GM21737 (cell line): ENCODE measurements around the gene CDH13.

Experiments used
- ATAC-seq: cut with Tn5 transposase; IDR thresholded peaks from one replicate; pipeline ENCODE4 v1.9.1; 2021; ENCODE audit warnings: mild to moderate bottlenecking, moderate library complexity; ENCODE audit not compliant: unreplicated experiment

The CDH13 gene

DNA sequence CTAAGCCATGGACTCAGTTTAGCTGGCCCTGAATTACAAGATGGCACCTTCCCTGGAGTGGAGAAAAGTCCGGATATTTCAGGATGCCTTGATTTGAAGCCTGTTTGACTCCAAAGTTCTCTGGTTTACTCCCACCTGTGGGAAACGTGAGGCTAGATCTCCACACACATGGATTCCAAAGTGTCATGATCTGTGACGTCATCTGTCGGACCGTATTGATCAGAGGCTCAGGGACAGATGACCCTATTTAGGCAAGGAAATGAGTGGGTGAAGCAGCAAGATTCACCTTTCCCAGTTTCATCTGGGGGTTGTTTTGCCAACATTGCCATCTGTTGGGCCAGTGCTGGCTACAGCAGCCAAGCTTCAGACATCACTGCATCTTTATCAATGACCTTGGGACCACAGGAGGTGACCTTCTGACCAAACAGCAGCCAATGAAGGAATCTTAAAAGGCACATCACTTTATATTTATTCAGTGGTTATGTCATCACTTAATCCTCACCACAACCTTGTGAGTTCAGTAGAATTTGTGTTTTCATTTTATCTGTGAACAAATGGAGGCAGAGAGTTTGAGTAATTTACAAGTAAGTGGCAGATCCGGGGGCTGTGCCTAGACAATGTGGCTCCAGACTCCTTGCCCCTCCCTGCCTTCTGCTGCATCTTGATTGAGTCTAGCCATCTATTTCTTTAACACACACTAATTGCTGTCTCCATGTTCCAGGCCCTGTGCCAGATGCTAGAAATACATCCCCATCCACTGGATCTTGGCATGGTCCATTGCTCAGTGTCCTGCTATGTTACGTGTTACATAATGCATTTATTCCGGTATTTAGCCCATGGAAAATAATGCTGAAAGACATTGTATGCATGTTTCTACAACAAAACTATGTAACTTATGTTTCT, 1.5 kb upstream of the CDH13 start:
- no peak for ATAC-seq

DNA sequence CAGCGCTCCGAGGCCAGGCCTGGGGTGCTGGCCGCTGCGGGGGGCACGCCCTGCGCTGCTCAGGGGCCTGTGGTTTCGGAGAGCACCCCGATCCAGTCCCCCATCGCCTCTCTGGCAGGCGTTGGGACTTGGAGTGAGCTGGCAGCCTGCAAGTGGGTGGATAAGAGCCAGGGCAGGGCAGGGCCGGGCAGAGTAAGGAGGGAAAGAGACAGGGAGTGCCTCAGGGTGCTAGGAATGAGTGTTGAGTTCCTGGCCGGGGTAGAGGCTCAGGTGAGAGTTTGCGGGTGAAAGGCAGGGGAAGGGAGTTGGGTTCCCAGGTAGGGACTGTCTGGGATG, 1.3 kb downstream of the CDH13 start:
- no peak for ATAC-seq

DNA sequence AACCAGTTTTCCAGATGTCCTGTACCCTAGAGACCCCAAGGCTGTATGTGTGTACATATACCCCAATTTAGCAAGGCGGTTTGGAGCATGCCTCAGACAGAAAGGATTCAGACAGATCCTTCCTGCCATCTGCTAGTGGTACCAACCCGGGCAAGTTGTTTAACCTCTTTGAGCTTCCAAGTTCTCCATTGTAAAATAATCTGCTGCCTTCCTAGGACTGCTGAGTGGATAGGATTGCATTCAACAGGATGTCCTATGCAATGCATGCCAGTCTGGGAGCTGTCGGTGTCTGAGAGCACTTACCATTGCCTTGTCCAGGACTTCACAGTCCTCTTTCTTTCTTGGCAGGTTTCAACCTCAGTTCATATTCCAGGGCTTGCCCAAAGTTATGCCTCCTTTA, 1.9 kb downstream of the CDH13 start:
- no peak for ATAC-seq

DNA sequence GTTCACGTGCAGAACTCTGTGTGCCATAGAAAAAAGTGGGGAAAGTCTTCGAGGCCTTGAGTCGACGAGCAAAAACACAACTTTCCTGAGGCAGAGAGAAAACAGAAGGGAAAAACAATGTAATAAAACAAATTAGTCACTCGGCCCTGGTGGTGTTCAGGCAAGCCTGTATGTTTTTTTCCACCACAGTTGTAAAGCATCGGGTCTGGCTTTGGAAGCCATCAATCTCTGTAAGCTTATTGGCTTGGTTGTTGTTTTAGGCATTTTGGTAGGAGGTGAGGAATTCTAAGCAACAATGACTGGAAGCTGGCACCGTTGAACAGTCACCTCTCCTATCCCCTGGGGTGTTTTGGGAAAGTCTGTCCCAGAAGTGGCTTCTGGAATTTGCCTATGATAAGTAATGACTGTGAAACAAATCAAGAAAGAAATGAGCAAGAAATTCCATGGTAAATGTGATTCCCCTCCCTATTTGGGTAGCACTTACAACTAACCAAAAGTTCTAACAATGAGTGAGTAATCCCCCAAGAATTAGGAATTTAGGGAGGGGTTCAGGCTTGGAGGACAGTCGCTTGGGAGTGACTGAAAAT, 2.8 kb downstream of the CDH13 start:
- no peak for ATAC-seq

DNA sequence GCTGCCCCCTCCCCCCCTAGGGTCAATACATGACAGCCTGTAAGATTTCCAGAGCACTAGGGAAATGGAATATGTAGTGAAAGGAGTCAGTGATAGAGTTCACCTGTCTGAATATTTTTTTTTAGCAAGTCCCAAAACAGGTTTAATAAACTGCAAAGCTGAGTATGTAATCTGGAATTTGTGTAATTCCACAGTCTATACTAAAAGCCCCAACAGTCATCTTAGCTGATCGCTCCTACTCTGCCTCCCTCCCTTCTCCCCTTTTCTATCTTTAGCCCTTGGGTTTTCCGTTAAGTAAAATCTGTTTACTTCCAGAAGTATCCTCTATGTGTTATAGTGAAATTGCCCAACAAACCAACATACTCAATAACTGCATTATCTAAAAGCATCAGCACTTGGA, 3.5 kb downstream of the CDH13 start:
- no peak for ATAC-seq

DNA sequence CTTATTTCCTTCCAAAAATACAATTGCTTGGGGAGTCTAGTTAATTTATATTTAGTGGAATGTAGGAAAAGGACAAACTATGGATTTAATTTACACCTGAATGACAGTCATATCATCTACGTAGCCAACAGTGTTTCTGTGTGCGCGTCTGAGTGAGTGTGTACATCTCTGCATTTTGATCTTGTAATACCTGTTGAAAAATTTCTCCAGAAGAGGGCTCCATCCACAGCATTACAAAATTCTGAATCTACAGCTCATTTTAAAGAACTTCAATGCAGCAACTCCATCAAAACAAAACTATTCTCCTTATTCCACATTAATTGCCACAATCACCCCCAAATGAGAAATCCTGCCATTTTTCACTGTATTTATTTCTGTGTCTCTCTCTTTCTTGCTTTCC, 3.9 kb downstream of the CDH13 start:
- ATAC-seq, result no peak

DNA sequence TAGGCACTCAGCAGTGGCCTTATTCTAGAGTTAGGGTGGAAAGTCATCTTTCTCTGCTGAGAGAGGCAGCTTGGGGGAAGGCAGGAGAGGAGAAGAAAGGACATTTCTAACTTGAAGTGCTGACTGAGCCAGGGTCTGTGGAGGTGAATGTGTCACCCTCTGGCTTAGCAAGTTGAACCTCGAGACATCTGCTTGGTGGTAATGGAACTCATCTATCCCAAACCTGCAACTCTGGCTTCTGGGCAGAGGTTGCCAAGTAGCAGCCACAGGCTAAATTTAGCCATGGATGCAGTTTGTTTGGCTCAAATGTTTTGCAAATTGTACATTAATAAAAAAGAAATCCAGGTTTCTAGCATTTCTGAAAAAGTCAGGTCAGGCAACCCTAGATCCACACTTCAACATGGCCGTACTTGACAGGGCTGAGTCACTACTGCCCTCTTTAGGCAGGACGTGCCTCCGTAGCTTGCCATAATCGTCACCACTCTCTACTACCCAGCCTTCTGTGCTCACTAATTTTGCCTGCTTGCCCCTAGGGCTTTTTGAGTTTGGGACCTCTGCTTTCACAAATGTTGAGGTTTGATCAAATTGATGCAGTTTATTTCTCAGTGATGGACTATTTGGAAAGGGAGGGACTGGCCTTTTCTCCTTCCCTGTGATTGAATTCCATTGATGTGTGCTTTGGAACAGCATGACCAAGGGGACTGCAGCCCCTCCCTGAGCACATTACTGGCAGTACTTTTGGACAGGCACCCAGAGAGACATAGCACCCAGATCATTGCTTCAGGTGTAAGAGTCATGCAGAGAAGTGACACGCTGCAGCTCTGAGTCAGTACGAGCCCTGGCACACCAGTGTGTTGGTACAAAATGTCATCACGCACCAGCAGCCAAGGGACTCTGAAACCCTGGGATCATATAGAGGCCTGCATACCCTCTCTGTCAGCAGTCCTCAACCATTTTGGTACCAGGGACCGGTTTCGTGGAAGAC, 5.2 kb downstream of the CDH13 start:
- ATAC-seq, result no peak

DNA sequence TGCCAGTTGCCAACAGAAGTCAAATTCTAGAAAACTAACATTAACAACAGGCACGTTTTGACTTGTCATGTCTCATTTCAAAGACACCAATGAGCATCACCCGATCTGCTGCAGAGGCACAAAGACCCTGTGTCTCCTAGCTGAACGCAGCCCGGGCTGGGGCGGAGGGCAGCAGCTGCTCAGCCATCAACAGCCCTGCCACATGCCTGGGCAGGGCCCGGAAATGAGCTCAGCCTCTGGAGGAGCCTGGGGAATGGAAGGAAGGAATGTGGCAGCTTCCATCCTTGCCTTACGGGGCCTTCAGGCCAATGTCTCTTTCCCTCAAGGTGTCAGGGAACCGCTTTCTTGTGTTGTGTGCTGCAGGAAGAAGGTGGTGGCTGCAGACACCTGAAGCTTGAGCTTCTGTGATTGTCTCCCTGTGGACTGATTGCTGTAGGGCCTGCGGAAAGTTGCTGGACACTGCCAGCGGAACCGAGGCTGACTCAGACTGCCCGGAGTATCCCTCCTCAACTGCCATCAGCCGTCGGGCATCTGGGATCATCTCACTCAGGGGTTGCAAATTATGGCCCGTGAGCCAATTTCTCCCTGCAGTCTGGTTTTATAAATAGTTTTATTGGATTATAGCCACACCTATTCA, 7.3 kb downstream of the CDH13 start:
- ATAC-seq, result no peak

DNA sequence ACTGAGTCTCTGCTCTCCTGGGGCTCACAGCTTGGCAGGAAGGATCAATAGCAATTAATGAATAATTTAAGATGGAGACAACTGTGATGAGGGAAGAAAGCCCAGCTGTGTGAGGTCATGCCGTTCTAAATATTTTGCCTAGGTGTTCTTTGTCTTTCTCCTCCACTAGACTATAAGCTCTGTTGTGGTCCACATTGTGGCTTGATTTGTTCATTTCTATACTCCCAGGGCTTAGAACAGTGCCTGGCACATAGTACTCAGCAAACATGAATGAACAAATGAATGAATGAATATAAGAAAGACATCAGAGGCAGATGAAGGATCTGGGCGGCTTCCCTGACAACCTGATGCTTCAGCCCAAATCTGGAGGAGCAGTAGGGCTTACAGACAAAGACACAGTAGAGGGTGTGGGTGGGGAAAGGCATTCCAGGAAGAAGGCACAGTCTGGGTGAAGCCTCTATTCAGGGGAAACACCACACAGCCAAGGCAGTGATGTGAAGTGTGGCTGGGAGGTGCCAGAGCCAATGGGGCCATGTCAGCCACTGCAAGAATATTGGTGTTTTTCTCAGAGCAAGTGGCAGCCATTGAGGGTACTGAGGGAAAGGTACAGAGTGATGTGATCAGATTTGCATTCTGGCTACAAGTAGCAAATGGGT, 8.3 kb downstream of the CDH13 start:
- ATAC-seq, result no peak

DNA sequence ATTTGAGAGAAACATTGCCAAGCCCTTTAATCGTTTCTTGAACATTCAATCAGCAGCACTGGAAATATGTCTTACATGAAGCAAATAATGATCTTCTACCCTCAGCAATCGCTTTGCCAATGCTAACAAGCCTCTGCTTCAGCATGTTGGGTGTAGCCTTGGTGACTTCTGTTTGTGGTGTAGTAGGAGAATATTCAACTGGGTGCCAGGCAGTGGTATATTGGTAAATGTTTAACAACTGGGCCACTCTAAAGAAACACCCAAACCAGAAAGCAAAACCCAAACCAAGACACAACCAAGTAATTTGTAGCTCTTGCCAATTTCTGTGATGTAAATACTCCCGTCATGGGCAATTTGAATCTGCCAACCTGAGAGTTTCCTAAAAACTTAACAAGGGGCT, 9.7 kb downstream of the CDH13 start:
- ATAC-seq, result no peak

DNA sequence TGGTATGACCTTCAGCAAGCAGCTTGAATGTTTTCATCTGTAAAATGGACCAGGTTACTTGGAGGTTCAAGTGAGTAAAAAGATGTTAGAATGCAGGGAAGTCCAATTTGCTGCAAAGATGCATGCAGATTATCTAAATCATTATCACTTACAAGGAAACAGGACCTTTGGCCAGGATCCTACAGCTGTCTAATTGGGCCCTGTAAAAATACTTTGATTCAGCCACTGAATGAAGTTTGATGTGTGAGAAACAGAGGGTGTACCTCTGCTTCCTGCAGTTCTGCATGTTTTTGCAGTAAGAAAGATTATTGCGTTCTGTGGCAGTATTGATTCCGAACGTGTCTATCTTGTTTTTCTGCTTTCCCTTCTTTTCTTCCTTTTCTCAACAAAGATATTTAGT, 10.2 kb downstream of the CDH13 start:
- ATAC-seq, result no peak

DNA sequence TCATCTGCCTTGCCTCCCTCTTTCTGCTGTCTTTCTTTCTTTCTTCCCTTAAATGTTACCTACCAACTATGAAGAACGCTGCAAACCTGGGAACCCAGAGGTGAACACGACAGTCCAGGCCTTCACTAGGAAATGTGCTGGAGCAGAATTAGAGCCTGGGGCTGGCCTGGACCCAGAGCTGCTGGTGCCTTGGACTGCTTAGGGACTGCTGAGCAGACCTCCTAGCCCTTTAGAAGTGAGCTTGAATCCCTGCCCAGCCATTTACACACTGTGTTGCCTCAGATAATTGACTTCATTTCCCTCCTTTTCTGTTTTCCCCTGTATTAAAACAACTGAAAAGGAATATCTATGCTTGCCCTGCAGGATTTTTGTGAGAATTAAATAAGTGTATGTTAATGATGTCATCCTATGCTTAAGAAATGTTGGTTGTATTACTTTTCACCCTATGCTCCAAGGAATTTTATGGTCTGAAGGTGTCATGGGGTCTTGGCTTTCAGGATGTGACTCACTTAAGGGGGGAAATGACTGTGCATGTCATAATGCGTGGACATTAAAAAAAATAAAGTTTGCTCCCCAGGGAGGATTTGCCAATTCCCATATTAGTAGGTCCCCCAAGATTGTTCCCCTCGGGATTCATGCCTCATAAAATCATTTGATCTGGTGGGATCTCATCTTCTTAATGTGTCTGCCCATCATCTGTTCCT, 11.5 kb downstream of the CDH13 start:
- no peak for ATAC-seq

DNA sequence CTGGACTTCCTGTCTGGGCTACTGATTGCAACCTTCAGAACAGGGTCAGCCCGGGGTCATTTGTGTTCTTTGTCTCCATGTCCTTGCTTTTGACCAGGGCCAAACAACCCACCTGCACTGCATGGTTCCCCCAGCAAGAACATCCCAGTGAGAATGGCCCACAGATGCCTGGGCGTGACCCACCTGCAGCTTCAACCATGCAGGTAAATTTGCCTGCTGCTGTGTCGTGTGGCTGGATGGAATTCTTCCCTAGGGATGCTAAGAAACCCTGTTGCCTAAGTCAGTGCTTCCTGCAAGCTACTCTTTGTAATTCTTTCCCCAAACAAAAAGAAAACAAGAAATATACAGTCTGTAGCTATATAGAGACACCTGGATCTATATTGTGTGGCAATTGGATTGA, 12.5 kb downstream of the CDH13 start:
- ATAC-seq, result no peak

DNA sequence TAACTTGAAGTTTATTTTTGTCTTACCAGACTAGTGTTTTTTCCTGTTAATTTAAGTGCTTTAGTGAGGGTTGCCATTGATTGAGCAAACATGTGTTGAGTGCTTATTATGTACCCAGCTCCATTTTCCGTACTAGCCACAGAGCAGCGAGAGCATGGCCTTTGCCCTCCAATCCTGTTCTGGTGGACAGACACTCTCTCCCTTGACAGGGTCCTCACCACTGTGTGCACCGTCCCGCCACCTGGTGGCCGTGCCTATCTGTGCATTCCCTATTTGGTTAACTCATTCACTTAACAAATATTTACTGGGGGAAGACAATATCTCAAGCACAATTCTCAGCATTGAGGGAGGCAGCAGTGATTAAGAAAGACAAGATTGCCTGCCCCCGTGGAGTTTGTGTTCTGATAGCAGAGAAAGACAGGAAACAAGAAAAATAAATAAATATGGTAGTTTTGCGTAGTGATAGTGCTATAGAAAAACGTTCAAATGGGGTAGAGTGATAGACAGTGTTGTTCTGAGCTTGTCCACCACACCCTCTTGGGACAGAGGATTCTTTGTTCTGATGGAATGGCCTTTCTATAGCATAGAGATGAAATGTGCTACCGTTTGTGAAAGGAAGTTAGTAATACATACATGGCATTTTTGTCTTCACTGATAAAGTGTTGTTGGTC, 13.0 kb downstream of the CDH13 start:
- ATAC-seq, result no peak

DNA sequence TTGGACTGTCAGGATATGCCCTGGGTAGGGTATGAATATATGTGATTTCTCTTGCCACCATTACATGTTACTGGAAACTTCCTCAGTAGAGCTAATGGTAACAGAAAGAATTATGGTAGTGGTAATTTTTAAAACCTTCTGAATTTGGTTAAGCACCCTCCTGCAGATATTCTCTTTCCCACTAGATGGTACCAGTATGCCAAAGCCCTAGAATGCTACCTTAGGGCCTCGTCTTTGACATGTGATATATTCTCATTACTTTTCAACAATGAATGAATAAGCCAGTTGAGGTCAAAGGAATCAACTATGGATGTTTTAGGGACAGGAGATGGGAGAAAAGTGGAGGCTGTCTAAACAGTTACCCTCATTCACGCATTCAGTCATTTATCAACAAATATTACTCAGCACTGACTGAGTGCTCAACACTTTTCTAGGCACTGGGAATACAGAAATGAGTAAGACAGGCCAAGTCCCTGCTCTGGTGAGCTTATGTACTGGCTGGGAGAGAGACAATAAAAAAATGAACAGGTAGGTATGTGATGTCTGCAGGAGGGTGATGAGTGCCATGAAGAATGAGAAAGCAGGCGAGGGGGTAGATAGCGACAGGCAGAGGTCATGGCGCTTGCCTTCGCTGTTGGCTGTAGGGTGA, 14.7 kb downstream of the CDH13 start:
- ATAC-seq, result no peak

DNA sequence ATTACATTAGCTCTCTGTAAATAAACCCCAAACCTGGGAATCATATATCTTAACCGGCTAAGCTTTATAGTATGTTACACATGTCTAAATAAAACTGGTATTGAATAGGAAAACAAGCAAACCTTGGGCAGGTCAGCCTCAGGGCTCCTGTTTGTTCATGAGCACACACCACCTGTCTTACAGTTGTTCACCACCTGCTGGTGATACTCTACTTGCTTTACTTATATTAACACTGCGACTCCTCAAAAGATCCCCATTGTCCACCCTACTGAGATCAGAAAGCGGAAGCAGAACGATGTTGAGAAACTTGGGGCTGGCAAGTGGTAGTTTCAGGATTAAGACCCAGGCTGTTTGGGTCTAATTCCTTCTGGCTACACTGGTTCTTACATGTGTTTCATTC, 16.4 kb downstream of the CDH13 start:
- no peak for ATAC-seq

DNA sequence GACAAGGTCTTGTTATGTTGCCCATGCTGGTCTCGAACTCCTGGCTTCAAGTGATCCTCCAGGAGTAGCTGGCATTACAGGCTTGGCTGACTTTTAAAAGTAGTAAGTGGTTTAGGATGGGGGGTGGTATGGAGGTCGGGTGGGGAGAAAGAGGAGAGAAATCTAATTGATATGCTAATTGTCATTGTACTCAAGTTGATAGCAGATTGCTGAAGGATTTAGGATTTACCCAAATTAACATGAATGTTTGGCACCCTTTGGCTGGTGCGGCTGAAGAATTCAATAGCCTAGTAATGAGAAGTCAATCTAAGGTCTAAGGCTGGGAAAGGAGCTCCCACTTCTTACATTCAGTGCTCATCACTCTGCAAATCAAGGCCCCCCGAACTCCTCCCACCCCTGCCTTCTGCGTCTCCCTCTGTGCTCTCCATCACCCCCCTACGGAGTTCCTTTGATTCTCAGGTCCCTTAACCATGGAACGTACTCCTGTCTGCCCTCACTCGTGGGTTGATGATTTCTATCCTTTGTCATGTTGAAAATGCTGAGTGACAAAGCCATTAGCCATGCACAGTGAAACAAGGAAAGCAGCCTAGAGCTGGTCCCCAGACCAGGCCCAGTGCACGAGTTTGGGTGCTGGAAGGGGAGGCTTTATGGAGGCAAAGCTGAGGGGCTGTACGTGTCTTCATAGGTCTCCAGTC, 17.3 kb downstream of the CDH13 start:
- ATAC-seq, result no peak

DNA sequence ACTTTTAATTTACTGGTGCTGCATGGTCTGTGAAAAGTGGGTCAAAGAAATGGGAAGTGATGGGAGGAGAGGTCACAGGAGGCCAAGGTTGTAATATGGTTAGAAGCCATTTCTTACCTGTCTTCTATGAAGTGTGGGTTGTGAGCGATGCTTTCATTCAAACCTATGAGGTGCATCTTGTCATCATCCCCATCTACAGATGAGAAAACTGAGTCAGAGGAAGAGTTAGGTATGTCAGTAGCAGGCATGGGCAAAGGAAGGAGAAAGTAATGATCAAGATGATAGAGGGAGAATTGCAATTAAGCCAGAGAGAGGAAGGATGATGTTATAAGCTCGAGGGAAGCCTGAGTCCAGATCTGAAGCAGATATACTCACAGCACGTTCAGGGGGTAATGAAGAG, 19.7 kb downstream of the CDH13 start:
- no peak for ATAC-seq
